Suprapubic skin (tissue), 4 donors: ENCODE data around the gene FN3K.

Experiments used
- CTCF ChIP-seq, 2 donors: fragments of 200-600 bp in 1 of 2; fragments of 450-650 bp in 1 of 2; sonication (generic) in 1 of 2; IDR thresholded peaks; one replicate each; pipeline ENCODE4 v1.5.1; 2016 to 2019; ENCODE audit warnings: antibody characterized with exemption in 2 of 2, mild to moderate bottlenecking in 1 of 2, moderate library complexity in 1 of 2
- EP300 ChIP-seq: sonication (generic); formaldehyde crosslinking; IDR thresholded peaks from one replicate; pipeline ENCODE4 v1.6.1; 2017; ENCODE audit warnings: antibody characterized with exemption
- POLR2A ChIP-seq, 2 donors: fragments of 450-650 bp; IDR thresholded peaks; one replicate each; pipeline ENCODE4 v1.6.1; 2017; ENCODE audit warnings: antibody characterized with exemption in 2 of 2, mild to moderate bottlenecking in 2 of 2, moderate library complexity in 2 of 2
- POLR2AphosphoS5 ChIP-seq, 3 donors: sonication (generic); formaldehyde crosslinking; IDR thresholded peaks; one replicate each; pipeline ENCODE4 v1.6.1; 2017; ENCODE audit warnings: antibody characterized with exemption in 3 of 3

DNA sequence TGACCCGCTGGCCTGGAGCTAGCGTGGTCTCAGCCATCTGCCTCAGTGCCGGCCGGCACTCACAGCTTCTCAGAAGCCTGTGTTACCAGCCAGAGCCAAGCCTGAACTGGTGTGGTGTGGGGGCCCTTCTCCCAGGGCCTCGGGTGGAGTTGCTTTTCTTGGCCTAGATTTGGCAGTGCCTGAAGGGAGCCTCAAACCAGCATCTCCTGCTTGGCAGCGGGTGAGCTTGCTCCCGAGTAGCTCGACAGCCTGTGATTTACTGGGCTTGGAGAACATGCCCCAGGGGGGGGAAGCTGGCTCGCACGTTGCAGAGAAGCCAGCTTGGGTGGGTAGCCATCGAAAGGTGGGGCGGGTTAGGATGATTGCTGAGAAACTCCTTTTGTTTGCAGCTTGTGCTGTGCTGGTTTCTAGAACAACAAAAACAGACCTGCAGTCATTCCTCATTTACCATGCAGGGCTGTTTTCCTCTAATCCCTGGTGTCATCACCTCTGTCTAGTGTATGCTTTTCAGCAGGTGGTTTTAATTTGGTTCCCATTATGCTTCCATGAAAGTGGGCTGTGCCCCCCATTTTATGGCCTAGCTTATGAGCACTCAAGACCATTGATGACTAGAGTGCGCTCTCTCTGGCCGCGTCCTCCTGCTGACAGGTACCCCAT, 58.7 kb downstream of the FN3K start:
- TF ChIP-seq POLR2AphosphoS5 (IDR thresholded peaks at IDR 0.05) (peak in 1 of 3 donors; percentile 20), CTCF (IDR thresholded peaks at IDR 0.05) (no peak), POLR2A (IDR thresholded peaks at IDR 0.05) (no peak), EP300 (no peak)
